PC-3 (cell line): ENCODE results near the gene ZFHX3. TPM values are rescaled to one million over a fixed set of nuclear protein-coding genes. Genes with fewer than 3 reads are reported as not detected.

ENCODE experiments used
- ATAC-seq: fragments of 200-7000 bp; cut with Tn5 transposase; 2 replicates; pipeline ENCODE4 v1.9.1; 2020; ENCODE audit warnings: mild to moderate bottlenecking, moderate library complexity
- BruUV-seq: library from RNA; stranded (reverse); fragments of 400-500 nt; replicated peaks from 2 replicates; lab custom pipeline; 2021; lab: Mats Ljungman, UMichigan
- CTCF ChIA-PET: fragments of 300-600 bp; sonication (Branson Sonifier 250); formaldehyde crosslinking; loops from one replicate; lab custom pipeline; 2022; ENCODE audit warnings: antibody characterized with exemption; lab: Charles Lee
- POLR2A ChIA-PET: fragments of 300-600 bp; sonication (Branson Sonifier 250); formaldehyde crosslinking; loops from one replicate; lab custom pipeline; 2022; ENCODE audit warnings: antibody characterized with exemption; ENCODE audit not compliant: unreplicated experiment; lab: Charles Lee
- DNase-seq: peaks from one replicate; pipeline ENCODE4 v3.0.0-alpha.2; 2015
- H2AFZ ChIP-seq: fragments of 300-600 bp; sonication (generic); 2 replicates; pipeline ENCODE4 v1.6.0; 2016; ENCODE audit warnings: antibody characterized with exemption, low read length
- H3F3A ChIP-seq: fragments of 300-600 bp; sonication (generic); one replicate; pipeline ENCODE4 v1.6.0; 2017; ENCODE audit warnings: antibody characterized with exemption, low read length, control low read depth, mild to moderate bottlenecking; ENCODE audit not compliant: unreplicated experiment
- H3K27ac ChIP-seq: fragments of 300-600 bp; sonication (generic); 2 replicates; pipeline ENCODE4 v1.5.1; 2016; ENCODE audit warnings: mild to moderate bottlenecking, low read length
- H3K27me3 ChIP-seq: fragments of 300-600 bp; sonication (generic); 2 replicates; pipeline ENCODE4 v1.6.1; 2016; ENCODE audit warnings: low read length, mixed read lengths
- H3K36me3 ChIP-seq: fragments of 300-600 bp; sonication (generic); 2 replicates; pipeline ENCODE4 v1.6.1; 2016; ENCODE audit warnings: low read depth, mixed run types, low read length, mixed read lengths
- H3K4me1 ChIP-seq: fragments of 300-600 bp; sonication (generic); 2 replicates; pipeline ENCODE4 v1.5.1; 2016; ENCODE audit warnings: low read length; ENCODE audit not compliant: insufficient read depth
- H3K4me2 ChIP-seq: fragments of 300-600 bp; sonication (generic); 2 replicates; pipeline ENCODE4 v1.6.0; 2016; ENCODE audit warnings: low read length
- H3K4me3 ChIP-seq: fragments of 300-600 bp; sonication (generic); 2 replicates; pipeline ENCODE4 v1.5.1; 2016; ENCODE audit warnings: mild to moderate bottlenecking, low read length, mixed read lengths
- H3K79me2 ChIP-seq: fragments of 300-600 bp; sonication (generic); 2 replicates; pipeline ENCODE4 v1.6.1; 2017; ENCODE audit warnings: low read length, mixed read lengths
- H3K9ac ChIP-seq: fragments of 300-600 bp; sonication (generic); 2 replicates; pipeline ENCODE4 v1.6.0; 2016; ENCODE audit warnings: mild to moderate bottlenecking, low read length
- H3K9me2 ChIP-seq: fragments of 300-600 bp; sonication (generic); replicated peaks from 2 replicates; pipeline ENCODE4 v1.6.1; 2016; ENCODE audit warnings: mixed run types, low read length, mixed read lengths
- H3K9me3 ChIP-seq: fragments of 300-600 bp; sonication (generic); 2 replicates; pipeline ENCODE4 v1.6.1; 2016; ENCODE audit warnings: low read length, mixed read lengths
- H4K20me1 ChIP-seq: fragments of 300-600 bp; sonication (generic); 2 replicates; pipeline ENCODE4 v1.6.1; 2016; ENCODE audit warnings: low read length, mixed read lengths
- CTCF ChIP-seq: fragments of 300-600 bp; sonication (generic); conservative IDR thresholded peaks from 2 replicates; pipeline ENCODE4 v1.5.1; 2017; ENCODE audit warnings: antibody characterized with exemption, low read depth, mild to moderate bottlenecking, low read length
- EZH2 ChIP-seq: fragments of 300-600 bp; sonication (generic); IDR thresholded peaks from one replicate; pipeline ENCODE4 v1.6.1; 2017; ENCODE audit warnings: antibody characterized with exemption, mild to moderate bottlenecking, low read length; ENCODE audit not compliant: unreplicated experiment
- EZH2phosphoT487 ChIP-seq: fragments of 300-600 bp; sonication (generic); IDR thresholded peaks from 2 replicates; pipeline ENCODE4 v1.6.1; 2018; ENCODE audit warnings: mild to moderate bottlenecking, antibody characterized with exemption, low read length, borderline replicate concordance
- intact Hi-C: fragments of 100-400 bp; cut with micrococcal nuclease; formaldehyde crosslinking; loops from 2 replicates; pipeline ENCODE4 v1.9.0; 2023
- total RNA-seq: library from RNA; depleted of rRNA; stranded (reverse); fragments of >200 nt; gene quantifications from 2 replicates; pipeline ENCODE4 v1.2.3, GENCODE V29; 2014

The ZFHX3 gene
- total RNA-seq, 1 experiment from 2014 or later: 3.5 TPM

GRCh38 chr16:72938795-72939164 lies 109.1 kb downstream of the ZFHX3 start:
- Histone ChIP-seq H4K20me1 (no peaks in the 10 kb centered on the region), H3K79me2 (peaks cover 50% of the 10 kb centered on the region), H3K9ac (peak overlapping the region; percentile 43), H3K4me1 (peaks cover 26% of the 10 kb centered on the region), H3K27ac (peak overlapping the region; percentile 89), H3K9me3 (no peaks in the 10 kb centered on the region), H3K9me2 (no peaks in the 10 kb centered on the region), H3K27me3 (no peaks in the 10 kb centered on the region), H3K4me2 (peak overlapping the region; percentile 81), H3K4me3 (no peak overlapping the region), H2AFZ (peak overlapping the region; percentile 76; the same call in 1 of the 2 replicates), H3F3A (no peaks in the 10 kb centered on the region), H3K36me3 (no peaks in the 10 kb centered on the region)
- ChIA-PET CTCF (no interaction called here), POLR2A (no interaction called here)
- intact Hi-C loops: no loop called here
- TF ChIP-seq CTCF (no peak), EZH2 (no peak), EZH2phosphoT487 (no peak)
- peak; percentile 67 for DNase-seq
- BruUV-seq: no TSS peak
- ATAC-seq: peak; percentile 98

- DNase-seq (no peak), ATAC-seq (no peak)
- Histone ChIP-seq H3K36me3 (no peaks in the 10 kb centered on the region), H3K4me2 (peak overlapping the region; percentile 81), H3K9me3 (no peaks in the 10 kb centered on the region), H3K27ac (peak overlapping the region; percentile 89), H3K27me3 (no peaks in the 10 kb centered on the region), H3K4me1 (peaks cover 26% of the 10 kb centered on the region), H2AFZ (no peak overlapping the region), H4K20me1 (no peaks in the 10 kb centered on the region), H3K9ac (no peak overlapping the region), H3K4me3 (no peak overlapping the region), H3K79me2 (peaks cover 53% of the 10 kb centered on the region), H3K9me2 (no peaks in the 10 kb centered on the region), H3F3A (no peaks in the 10 kb centered on the region)
- CTCF ChIA-PET: no interaction called here
- TF ChIP-seq EZH2: no peak
- no peak for TF ChIP-seq EZH2phosphoT487
- TF ChIP-seq CTCF: no peak
- POLR2A ChIA-PET: no interaction called here
- BruUV-seq: no TSS peak
- intact Hi-C loops: no loop called here
Observed at GRCh38 chr16:72937916-72938794, 109.8 kb downstream of the ZFHX3 start.

GRCh38 chr16:72937360-72937759 lies 110.6 kb downstream of the ZFHX3 start:
- Histone ChIP-seq H3K9me3 (no peaks in the 10 kb centered on the region), H3K4me3 (no peak overlapping the region), H4K20me1 (no peaks in the 10 kb centered on the region), H3K36me3 (no peaks in the 10 kb centered on the region), H3K4me1 (peaks cover 27% of the 10 kb centered on the region), H3F3A (no peaks in the 10 kb centered on the region), H2AFZ (no peak overlapping the region), H3K79me2 (peaks cover 51% of the 10 kb centered on the region), H3K9ac (no peak overlapping the region), H3K9me2 (no peaks in the 10 kb centered on the region), H3K4me2 (no peak overlapping the region; the same call in 1 of the 2 replicates), H3K27me3 (no peaks in the 10 kb centered on the region), H3K27ac (no peak overlapping the region)
- ChIA-PET POLR2A (no interaction called here), CTCF (no interaction called here)
- intact Hi-C loops: no loop called here
- peak; percentile 24 for DNase-seq
- 0 out of 2 replicates have a peak, but pooled peaks have one; percentile 9 for TF ChIP-seq CTCF
- no peak for TF ChIP-seq EZH2
- TF ChIP-seq EZH2phosphoT487: no peak
- BruUV-seq: no TSS peak
- no peak for ATAC-seq
